K562 (cell line): ENCODE data around the gene WWTR1. TPM values are rescaled to one million over a fixed set of nuclear protein-coding genes. Genes with fewer than 3 reads are reported as not detected.
A peak's percentile ranks its signal among the peaks of the same experiment; 100 is the strongest.

Experiments
- ATAC-seq: fragments of 200-7000 bp; cut with Tn5 transposase; 3 replicates; pipeline ENCODE4 v1.9.1; 2020; ENCODE audit warnings: moderate library complexity
- BruUV-seq: library from RNA; stranded (reverse); fragments of 400-500 nt; replicated peaks from 2 replicates; lab custom pipeline; 2021; lab: Mats Ljungman, UMichigan
- CTCF ChIA-PET: fragments of 300-600 bp; formaldehyde crosslinking; extraction: SDS; loops from one replicate; lab custom pipeline; 2021; ENCODE audit warnings: low intra/inter-chr PET ratio; lab: Yijun Ruan, JAX
- POLR2A ChIA-PET: fragments of 300-600, 350-650 bp; sonication (Branson Sonifier 250); formaldehyde crosslinking; extraction: SDS; loops from one replicate; lab custom pipeline; 2021; ENCODE audit warnings: antibody characterized with exemption, inconsistent platforms; lab: Yijun Ruan, JAX
- DNase-seq, 4 experiments: peaks; one replicate each; pipeline versions ENCODE4 v3.0.0 to v3.0.0-alpha.2; 2011 to 2018; ENCODE audit warnings: low spot score in 3 of 4, mixed read lengths in 3 of 4; ENCODE audit errors: extremely low read depth in 1 of 4
- FAIRE-seq: peaks from 2 replicates; lab custom pipeline; 2011; peaks lifted over from hg19 to GRCh38; lab: Jason Lieb, UNC
- H2AFZ ChIP-seq: 2 replicates; pipeline ENCODE4 v1.6.0; 2011; ENCODE audit warnings: low read depth, low read length, control low read depth, inconsistent platforms
- H3K27ac ChIP-seq: fragments of 200-600 bp; 3 replicates; pipeline ENCODE4 v1.8.0; 2011; ENCODE audit warnings: low read depth, mild to moderate bottlenecking, control low read depth, inconsistent platforms, low read length, moderate library complexity, mixed read lengths; ENCODE audit errors: extremely low read depth
- H3K27me3 ChIP-seq, 2 experiments: fragments of 300-600 bp in 1 of 2; 2 replicates in 1 of 2; 3 replicates in 1 of 2; pipeline versions ENCODE4 v1.6.0 to v1.8.0; 2011; ENCODE audit warnings: inconsistent platforms in 2 of 2, low read length in 2 of 2, mild to moderate bottlenecking in 1 of 2, mixed read lengths in 1 of 2, moderate library complexity in 1 of 2; ENCODE audit not compliant: control insufficient read depth in 2 of 2, insufficient read depth in 2 of 2
- H3K36me3 ChIP-seq: fragments of 300-600 bp; 3 replicates; pipeline ENCODE4 v1.8.0; 2011; ENCODE audit warnings: mild to moderate bottlenecking, low read length, inconsistent platforms; ENCODE audit not compliant: control insufficient read depth, insufficient read depth
- H3K4me1 ChIP-seq, 2 experiments: fragments of 200-600 bp in 1 of 2; replicated peaks in 1 of 2; 2 replicates in 1 of 2; 3 replicates in 1 of 2; pipeline versions ENCODE4 v1.5.1 to v1.8.0; 2011; ENCODE audit warnings: inconsistent platforms in 2 of 2, low read length in 2 of 2, mild to moderate bottlenecking in 1 of 2, mixed read lengths in 1 of 2, moderate library complexity in 1 of 2; ENCODE audit not compliant: control insufficient read depth in 2 of 2, insufficient read depth in 2 of 2
- H3K4me2 ChIP-seq: 2 replicates; pipeline ENCODE4 v1.6.1; 2011; ENCODE audit warnings: low read length, control low read depth, inconsistent platforms, mixed read lengths; ENCODE audit not compliant: insufficient read depth
- H3K4me3 ChIP-seq: fragments of 200-600 bp; sonication (generic), shearing (Covaris generic); 2 replicates; pipeline ENCODE4 v1.5.1; 2016; ENCODE audit warnings: control low read depth, inconsistent platforms
- H3K79me2 ChIP-seq: fragments of 200-600 bp; 3 replicates; pipeline ENCODE4 v1.8.0; 2011; ENCODE audit warnings: low read length, inconsistent platforms; ENCODE audit not compliant: control insufficient read depth, insufficient read depth
- H3K9ac ChIP-seq, 2 experiments: 2 replicates each; pipeline versions ENCODE4 v1.6.0 to v1.6.1; 2011; ENCODE audit warnings: low read depth in 2 of 2, low read length in 2 of 2, control low read depth in 1 of 2, inconsistent platforms in 1 of 2, mild to moderate bottlenecking in 1 of 2, mixed read lengths in 1 of 2; ENCODE audit not compliant: insufficient read depth in 1 of 2
- H3K9me1 ChIP-seq: one replicate; pipeline ENCODE4 v1.6.0; 2011; ENCODE audit warnings: inconsistent platforms, mild to moderate bottlenecking, low read length, moderate library complexity; ENCODE audit not compliant: control insufficient read depth, insufficient read depth
- H3K9me3 ChIP-seq: replicated peaks from 2 replicates; pipeline ENCODE4 v1.5.1; 2011; ENCODE audit warnings: low read depth, low read length, inconsistent platforms; ENCODE audit not compliant: control insufficient read depth, insufficient read depth
- H4K20me1 ChIP-seq: replicated peaks from 2 replicates; pipeline ENCODE4 v1.6.1; 2011; ENCODE audit warnings: low read length, inconsistent platforms, mixed read lengths; ENCODE audit not compliant: control insufficient read depth, insufficient read depth
- ARHGAP35 ChIP-seq: fragments of 450-650 bp; IDR thresholded peaks from 2 replicates; pipeline ENCODE4 v1.6.1; 2018; ENCODE audit not compliant: partially characterized antibody
- FUS ChIP-seq: fragments of 200-400 bp; formaldehyde crosslinking; optimal IDR thresholded peaks from 2 replicates; pipeline ENCODE3; 2017; ENCODE audit warnings: low read depth, low read length
- JUND ChIP-seq, 2 experiments: IDR thresholded peaks; 2 replicates in 1 of 2; 3 replicates in 1 of 2; pipeline ENCODE4 v1.6.1; 2011; ENCODE audit warnings: borderline replicate concordance in 2 of 2, low read depth in 2 of 2, low read length in 2 of 2, improper control_type of control experiment in 1 of 2, missing biosample characterization in 1 of 2, missing genetic modification characterization in 1 of 2, missing genetic modification reagents in 1 of 2
- MTA3 ChIP-seq: fragments of 450-650 bp; formaldehyde crosslinking; IDR thresholded peaks from 2 replicates; pipeline ENCODE4 v1.6.1; 2017; ENCODE audit warnings: mild to moderate bottlenecking, borderline replicate concordance
- RBM25 ChIP-seq: fragments of 200-400 bp; formaldehyde crosslinking; IDR thresholded peaks from 2 replicates; pipeline ENCODE4 v1.6.1; 2018; ENCODE audit warnings: low read length, low read depth, moderate library complexity; ENCODE audit not compliant: severe bottlenecking
- ZNF3 ChIP-seq: fragments of 250-450 bp; sonication (Bioruptor Pico); IDR thresholded peaks from 2 replicates; pipeline ENCODE4 v1.5.0; 2021; ENCODE audit warnings: mild to moderate bottlenecking, moderate library complexity
- ZNF408 ChIP-seq: fragments of 250-450 bp; sonication (Bioruptor Pico); IDR thresholded peaks from 2 replicates; pipeline ENCODE4 v1.4.0; 2020; ENCODE audit warnings: low read depth, mild to moderate bottlenecking, moderate library complexity
- ZNF830 ChIP-seq: fragments of 250-450 bp; sonication (Bioruptor Pico); IDR thresholded peaks from 2 replicates; pipeline ENCODE4 v1.5.0; 2021; ENCODE audit warnings: mild to moderate bottlenecking
- WGBS: fragments of 100-300 bp; shearing (Covaris generic); methylation state at CpG from one replicate; pipeline ENCODE4 v1.1.6; 2016; ENCODE audit warnings: low coverage, mixed read lengths; ENCODE audit not compliant: insufficient coverage; ENCODE audit errors: missing lambda C conversion rate; 5-methylcytosine and 5-hydroxymethylcytosine counted together
- in situ Hi-C: fragments of 300-500 bp; cut with MboI; formaldehyde crosslinking; loops from 4 replicates; pipeline ENCODE4 v1.15.0; 2018; ENCODE audit warnings: inconsistent platforms, mixed read lengths
- intact Hi-C: fragments of 100-400 bp; cut with micrococcal nuclease; formaldehyde crosslinking; loops from 2 replicates; pipeline ENCODE4 v1.14.2; 2022
- polyA plus RNA-seq, 8 experiments: library from polyadenylated mRNA; depleted of rRNA in 4 of 8; stranded (reverse) in 5 of 8; unstranded in 3 of 8; fragments of >200 nt; fragmentation: Nextera tagmentation in 2 of 8; fragmentation: Illumina TruSeq in 1 of 8; extraction: Ambion mirVana in 2 of 8; extraction: Trizol in 1 of 8; gene quantifications; 2 replicates each; pipeline versions ENCODE4 v1.2.1 to v1.2.3, GENCODE V29; 2011 to 2014; ENCODE audit warnings: inconsistent platforms in 1 of 8, missing spikeins in 1 of 8
- total RNA-seq, 7 experiments: library from RNA; depleted of rRNA in 6 of 7; stranded (reverse); fragments of >200 nt in 6 of 7; fragmentation: Illumina TruSeq in 2 of 7; extraction: Trizol in 2 of 7; gene quantifications; 2 replicates each; pipeline versions ENCODE4 v1.2.1 to v1.2.3, GENCODE V29; 2011 to 2021; ENCODE audit warnings: low replicate concordance in 1 of 7
- TF ChIP-seq, protein P1 (sequence below): fragments of 450-650 bp; formaldehyde crosslinking; IDR thresholded peaks from 2 replicates; pipeline ENCODE4 v1.4.0; 2020; ENCODE audit warnings: mild to moderate bottlenecking, mixed read lengths

WWTR1 gene
- total and polyA plus RNA-seq, 9 of the 15 experiments (the other 6 are each of a cell fraction or from before 2014, with no cell fraction given) = 0.04 to 1.5 (median 0.60) TPM

DNA sequence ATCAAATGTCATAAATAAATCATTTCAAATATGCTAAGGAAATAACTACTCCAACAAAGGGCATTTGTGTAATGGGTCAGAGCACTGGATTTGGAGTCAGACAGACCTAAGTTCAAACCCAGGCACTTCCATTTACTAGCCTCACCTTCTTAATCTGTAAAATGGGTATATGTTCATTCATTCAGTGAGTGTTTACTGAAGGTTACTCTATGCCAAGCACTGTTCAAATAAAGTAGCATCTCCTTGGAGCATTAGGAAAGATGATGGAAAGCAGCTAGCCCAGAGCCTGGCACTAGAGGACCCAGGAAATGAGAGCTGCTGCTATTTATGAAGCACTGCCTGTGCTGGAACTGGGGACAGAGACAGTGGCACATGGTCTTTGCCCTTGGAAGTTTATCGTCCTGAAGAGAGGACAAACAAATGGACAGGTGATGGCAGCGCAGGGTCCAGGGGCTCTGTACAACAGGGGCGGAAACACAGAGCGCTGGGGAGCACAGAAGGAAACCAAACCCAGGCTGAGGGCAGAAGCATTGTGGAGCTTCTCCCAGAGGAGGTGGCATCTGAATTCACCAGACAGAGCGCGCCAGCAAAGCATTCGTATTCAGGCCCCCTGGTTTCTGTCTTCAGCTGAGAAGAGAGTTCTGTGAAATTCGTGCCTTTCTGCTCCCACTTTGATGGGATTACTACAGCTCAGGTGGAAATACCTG is 164.4 kb downstream of the WWTR1 start:
- in situ Hi-C loops (loop anchor here (25.0 kb wide), 1 partner anchor 531 kb away; no protein-coding TSS in a partner anchor), intact Hi-C loops (no loop called here)
- no TSS peak for BruUV-seq
- no peaks in the 10 kb centered on the region for H3K9me3 ChIP-seq
- H3K27ac ChIP-seq = no peak overlapping the region
- POLR2A ChIA-PET = no interaction called here
- FAIRE-seq (no peak), ATAC-seq (no peak), DNase-seq (no peak)
- H2AFZ ChIP-seq = no peak overlapping the region
- peaks cover 0 to 8% of the 10 kb centered on the region in 2 experiments; a peak in 2 of 5 replicates for H3K27me3 ChIP-seq
- no peaks in the 10 kb centered on the region for H3K36me3 ChIP-seq
- H3K4me3 ChIP-seq = no peak overlapping the region
- H3K9ac ChIP-seq = no peak overlapping the region
- 1% methylated on average over 8 of the region's 8 CpGs for WGBS
- CTCF ChIA-PET = interaction anchor here (1.2 kb wide), 1 partner anchor 278 kb away, joined by 3 read pairs; no protein-coding TSS in a partner anchor
- no peaks in the 10 kb centered on the region for H3K9me1 ChIP-seq
- no peaks in the 10 kb centered on the region; the same call in 1 of the 2 replicates for H4K20me1 ChIP-seq
- no peaks in the 10 kb centered on the region for H3K79me2 ChIP-seq
- H3K4me2 ChIP-seq = no peak overlapping the region
- no peak for TF ChIP-seq ZNF408 (CRISPR knock-in tag)
- no peak for TF ChIP-seq FUS
- peak; percentile 56 for TF ChIP-seq RBM25
- no peak for TF ChIP-seq ZNF3
- TF ChIP-seq, protein P1, sequence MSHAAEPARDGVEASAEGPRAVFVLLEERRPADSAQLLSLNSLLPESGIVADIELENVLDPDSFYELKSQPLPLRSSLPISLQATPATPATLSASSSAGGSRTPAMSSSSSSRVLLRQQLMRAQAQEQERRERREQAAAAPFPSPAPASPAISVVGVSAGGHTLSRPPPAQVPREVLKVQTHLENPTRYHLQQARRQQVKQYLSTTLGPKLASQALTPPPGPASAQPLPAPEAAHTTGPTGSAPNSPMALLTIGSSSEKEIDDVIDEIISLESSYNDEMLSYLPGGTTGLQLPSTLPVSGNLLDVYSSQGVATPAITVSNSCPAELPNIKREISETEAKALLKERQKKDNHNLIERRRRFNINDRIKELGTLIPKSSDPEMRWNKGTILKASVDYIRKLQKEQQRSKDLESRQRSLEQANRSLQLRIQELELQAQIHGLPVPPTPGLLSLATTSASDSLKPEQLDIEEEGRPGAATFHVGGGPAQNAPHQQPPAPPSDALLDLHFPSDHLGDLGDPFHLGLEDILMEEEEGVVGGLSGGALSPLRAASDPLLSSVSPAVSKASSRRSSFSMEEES = no peak
- TF ChIP-seq JUND (IDR thresholded peaks at IDR 0.05; ENCODE audit: borderline replicate concordance, low read depth, low read length) = no peak
- no peak for TF ChIP-seq JUND (tag; IDR thresholded peaks at IDR 0.05; ENCODE audit: borderline replicate concordance, low read depth, low read length)
- no peak for TF ChIP-seq MTA3
- TF ChIP-seq ARHGAP35 = no peak
- TF ChIP-seq ZNF830 = no peak
- no peaks in the 10 kb centered on the region for H3K4me1 ChIP-seq
